HG03045 (cell line): Measurements from ENCODE around the gene XRCC5.
"Not testable (repeated sequence)": the region's sequence is repeated elsewhere in the genome, so short reads cannot be mapped to it uniquely, and the experiment has no call there.

Experiments used
- ATAC-seq: cut with Tn5 transposase; IDR thresholded peaks from one replicate; pipeline ENCODE4 v1.9.1; 2021; ENCODE audit warnings: mild to moderate bottlenecking, moderate library complexity; ENCODE audit not compliant: unreplicated experiment

Gene XRCC5

GRCh38 chr2:216108967-216109921, at the start of gene XRCC5:
Gene XRCC5 (plus strand): TSS chr2:216109348. CDS start chr2:216109437, 89 bp downstream.
- peak; percentile 54 for ATAC-seq

GRCh38 chr2:216064014-216064630, 45.0 kb upstream of the XRCC5 start:
- no peak for ATAC-seq

GRCh38 chr2:216064665-216065064, 44.5 kb upstream of the XRCC5 start:
- no peak for ATAC-seq

- ATAC-seq, result no peak
Observed at GRCh38 chr2:216066230-216066629, 42.9 kb upstream of the XRCC5 start.

DNA sequence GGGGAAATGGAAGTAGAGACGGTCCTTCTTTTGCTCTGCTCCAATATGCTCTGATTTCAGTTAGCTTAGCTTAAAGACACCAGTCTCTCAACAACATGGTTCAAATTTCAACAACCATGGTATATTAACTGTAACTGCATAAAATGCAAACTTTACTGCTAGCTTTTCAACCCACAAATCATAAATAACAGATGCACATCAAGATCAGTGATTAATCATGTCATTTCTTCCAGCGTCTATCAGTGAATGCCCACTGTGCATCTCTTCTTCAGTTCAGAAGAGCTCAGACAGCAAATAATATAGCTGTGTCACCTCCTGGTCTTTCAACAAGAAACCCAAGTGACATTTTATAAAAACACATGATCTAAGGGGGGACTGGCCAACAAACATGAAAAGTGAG, 40.1 kb upstream of the XRCC5 start:
- no peak for ATAC-seq

GRCh38 chr2:216070195-216070594, 39.0 kb upstream of the XRCC5 start:
- ATAC-seq, result no peak

GRCh38 chr2:216071111-216071851, 37.9 kb upstream of the XRCC5 start:
- ATAC-seq, result no peak

- ATAC-seq, result no peak
Observed at GRCh38 chr2:216072473-216072872, 36.7 kb upstream of the XRCC5 start.

DNA sequence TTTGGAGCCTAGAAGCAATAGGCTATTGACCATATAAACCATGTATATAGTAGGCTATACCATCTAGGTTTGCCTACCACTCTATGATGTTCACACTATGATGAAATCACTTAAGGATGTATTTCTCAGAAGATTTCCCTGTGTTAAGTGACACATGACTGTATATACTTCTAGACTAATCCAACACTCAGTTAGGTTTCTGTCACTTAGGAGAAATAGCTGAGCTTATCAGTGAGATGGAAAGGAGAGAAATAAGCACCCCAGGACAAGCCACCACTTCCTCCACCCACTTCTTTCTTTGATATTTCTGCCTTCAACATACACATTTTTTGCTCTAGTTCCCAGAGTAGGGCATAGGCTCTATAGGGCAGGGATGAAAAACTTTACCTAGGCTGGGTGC, 35.4 kb upstream of the XRCC5 start:
- ATAC-seq, result no peak

- no peak for ATAC-seq
Observed at GRCh38 chr2:216074380-216074779, 34.8 kb upstream of the XRCC5 start.

DNA sequence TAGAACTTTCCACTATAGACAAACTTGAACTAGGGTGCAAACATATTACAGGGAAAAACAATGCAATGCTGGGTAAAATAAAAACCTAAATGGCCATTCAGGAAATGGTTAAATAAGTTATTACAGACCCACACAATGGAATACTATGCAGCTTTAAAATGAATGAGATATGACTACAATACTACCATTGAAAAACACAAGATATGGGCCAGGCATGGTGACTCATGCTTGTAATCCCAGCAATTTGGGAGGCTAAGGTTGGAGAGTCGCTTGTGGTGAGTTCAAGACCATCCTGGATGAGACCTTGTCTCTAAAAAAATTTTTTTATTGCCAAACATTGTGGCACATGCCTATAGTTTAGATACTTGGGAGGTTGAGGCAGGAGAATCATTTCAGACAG, 34.4 kb upstream of the XRCC5 start:
- no peak for ATAC-seq

DNA sequence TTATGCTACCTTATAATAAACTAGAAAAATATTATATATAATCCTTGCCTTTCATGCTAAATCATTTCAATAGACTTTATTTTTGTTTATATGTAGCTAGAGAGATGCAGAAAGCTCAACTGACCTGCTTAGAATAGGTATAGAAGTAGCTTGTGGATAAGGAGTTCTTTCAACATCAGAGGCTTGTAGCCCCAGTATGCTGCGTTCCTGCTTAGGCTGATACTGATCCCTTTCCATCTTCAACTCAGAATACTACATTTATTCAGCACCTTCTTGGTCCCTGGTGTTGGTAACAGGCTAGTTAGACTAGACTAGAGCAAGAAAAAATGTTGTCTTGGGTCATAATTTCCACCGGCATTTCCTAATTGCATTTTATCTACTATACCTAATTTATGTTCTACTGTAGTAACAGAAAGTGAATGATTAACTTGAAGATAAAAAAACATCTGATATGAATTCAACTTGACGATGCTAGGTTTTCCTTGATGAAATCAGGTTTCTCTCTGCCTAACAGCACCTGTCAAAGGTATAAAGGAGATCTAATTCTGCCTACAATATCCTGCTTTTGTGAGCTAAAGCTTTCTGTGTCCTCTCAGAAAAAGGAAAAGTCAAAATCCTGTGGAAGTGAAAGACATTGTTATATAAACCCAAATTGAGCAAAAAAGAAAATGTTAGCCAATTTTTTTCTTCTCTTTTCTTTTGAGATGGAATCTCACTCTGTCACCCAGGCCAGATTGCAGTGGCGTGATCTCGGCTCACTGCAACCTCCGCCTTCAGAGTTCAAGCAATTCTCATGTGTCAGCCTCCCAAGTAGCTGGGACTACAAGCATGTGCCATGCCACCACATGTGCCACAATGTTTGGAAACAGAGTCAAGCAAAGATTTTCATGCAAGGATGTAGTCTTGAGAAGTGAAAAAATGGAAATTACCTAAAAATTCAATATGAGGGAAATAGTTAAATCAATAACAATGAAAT, 33.4 kb upstream of the XRCC5 start:
- ATAC-seq, result no peak

- no peak for ATAC-seq
Observed at GRCh38 chr2:216078776-216079175, 30.4 kb upstream of the XRCC5 start.

DNA sequence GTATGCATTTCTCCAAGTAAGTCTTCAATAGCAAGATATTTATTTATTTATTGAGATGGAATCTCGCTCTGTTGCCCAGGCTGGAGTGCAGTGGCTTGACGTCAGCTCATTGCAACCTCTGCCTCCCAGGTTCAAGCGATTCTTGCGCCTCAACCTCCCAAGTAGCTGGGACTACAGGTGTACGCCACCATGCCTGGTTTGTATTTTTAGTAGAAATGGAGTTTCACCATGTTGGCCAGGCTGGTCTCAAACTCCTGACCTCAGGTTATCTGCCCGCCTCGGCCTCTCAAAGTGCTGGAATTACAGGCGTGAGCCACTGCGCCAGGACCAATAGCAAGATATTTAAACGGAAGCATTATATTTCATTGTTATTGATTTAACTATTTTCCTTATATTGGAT, 29.1 kb upstream of the XRCC5 start:
- ATAC-seq, result not testable (repeated sequence)

DNA sequence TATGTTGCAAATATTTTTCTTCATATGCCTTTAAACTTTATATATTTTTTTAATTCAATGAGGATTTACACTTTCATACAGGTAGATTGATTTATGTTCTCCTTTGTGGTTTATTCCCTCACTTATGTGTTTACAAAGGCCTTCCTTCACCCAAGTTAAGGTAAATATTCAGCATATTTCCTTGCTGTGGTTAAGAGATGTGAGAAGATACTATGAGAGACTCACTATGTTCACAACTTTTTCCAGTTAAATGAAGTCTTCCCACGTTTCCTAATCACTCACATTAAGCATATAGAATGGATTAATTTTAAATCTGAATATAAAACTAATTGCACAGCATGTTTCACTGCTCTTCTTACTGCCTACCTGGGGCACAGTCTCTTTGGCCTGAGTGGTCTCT, 28.1 kb upstream of the XRCC5 start:
- no peak for ATAC-seq

GRCh38 chr2:216081487-216082116, 27.5 kb upstream of the XRCC5 start, which contains the start of the genes PECR and TMEM169:
Gene PECR (minus strand): TSS chr2:216081809. CDS start chr2:216081741, 68 bp downstream.
Gene TMEM169 (plus strand): TSS chr2:216081919. CDS start chr2:216095964, 14,045 bp downstream.
- ATAC-seq, result peak; percentile 95

- peak; percentile 40 for ATAC-seq
Observed at GRCh38 chr2:216082117-216082711, 26.9 kb upstream of the XRCC5 start.

DNA sequence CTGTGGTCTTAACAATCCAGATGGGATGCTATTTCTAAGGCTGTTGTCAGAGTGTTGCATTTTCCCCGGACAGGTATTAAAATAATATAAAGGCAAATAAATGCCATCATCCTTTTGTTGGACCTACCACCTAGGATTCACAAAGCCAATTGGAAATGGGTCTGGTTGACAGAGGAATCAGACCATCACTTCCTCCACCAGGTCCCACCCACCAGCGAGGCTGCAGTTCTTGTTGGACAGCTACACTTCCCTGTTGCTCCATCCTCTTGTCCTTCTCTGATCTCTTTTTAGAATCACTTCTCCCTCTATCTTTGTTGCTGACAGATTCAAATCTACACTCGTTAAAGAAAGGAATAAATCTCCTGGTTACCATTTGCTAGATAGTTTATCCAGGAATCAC, 26.3 kb upstream of the XRCC5 start:
- ATAC-seq, result no peak
